ENCODE data around the gene HTR2A.

HTR2A gene

GRCh38 chr13:46860722-46861121, 36.1 kb downstream of the HTR2A start:
- no peak overlapping the region for H3K27ac ChIP-seq
- TF ChIP-seq CTCF (IDR thresholded peaks at IDR 0.05): no peak

GRCh38 chr13:46858776-46859175, 38.1 kb downstream of the HTR2A start:
- no peak overlapping the region for H3K4me3 ChIP-seq
- no peaks in the 10 kb centered on the region for H3K4me1 ChIP-seq
- H3K27ac ChIP-seq: no peak overlapping the region
- no peak for DNase-seq
- intact Hi-C loops (cut with DNase I; ENCODE audit: low total_unique reads): no loop called here
- no peaks in the 10 kb centered on the region for H3K9me3 ChIP-seq
- no peaks in the 10 kb centered on the region for H3K36me3 ChIP-seq
- no peaks in the 10 kb centered on the region for H3K27me3 ChIP-seq
- TF ChIP-seq CTCF (IDR thresholded peaks at IDR 0.05): no peak

More at GRCh38 chr13:46860722-46861121, 36.1 kb downstream of the HTR2A start:
- Histone ChIP-seq H3K36me3 (no peaks in the 10 kb centered on the region), H3K4me3 (no peak overlapping the region), H3K27me3 (no peaks in the 10 kb centered on the region), H3K9me3 (no peaks in the 10 kb centered on the region), H3K4me1 (no peaks in the 10 kb centered on the region)
- no peak for DNase-seq
- intact Hi-C loops (cut with DNase I; ENCODE audit: low total_unique reads): no loop called here

DNA sequence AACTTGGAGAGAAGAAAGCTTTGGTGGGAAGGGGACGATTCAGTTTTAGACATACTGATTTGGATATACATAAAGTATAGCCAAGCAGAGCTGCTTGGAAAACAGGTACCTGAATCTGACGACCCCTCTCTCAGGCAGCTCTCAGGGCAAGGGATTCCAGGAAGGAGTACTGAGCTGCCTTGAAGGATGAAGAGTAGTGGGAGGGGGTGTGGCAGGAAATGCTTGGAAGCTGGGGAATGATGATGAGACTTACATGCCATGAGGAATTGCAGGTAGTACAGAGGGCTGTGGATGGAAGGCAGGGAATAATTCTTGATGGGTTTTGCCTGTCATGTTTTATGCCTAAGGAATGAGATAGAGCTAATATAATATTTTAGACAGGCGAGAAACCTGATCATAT, 38.7 kb downstream of the HTR2A start:
- no peak for TF ChIP-seq CTCF (IDR thresholded peaks at IDR 0.05)
- Histone ChIP-seq H3K9me3 (no peaks in the 10 kb centered on the region), H3K27ac (no peak overlapping the region), H3K4me3 (no peak overlapping the region), H3K27me3 (no peaks in the 10 kb centered on the region), H3K36me3 (no peaks in the 10 kb centered on the region), H3K4me1 (no peaks in the 10 kb centered on the region)
- DNase-seq: no peak
- intact Hi-C loops (cut with DNase I; ENCODE audit: low total_unique reads): no loop called here

DNA sequence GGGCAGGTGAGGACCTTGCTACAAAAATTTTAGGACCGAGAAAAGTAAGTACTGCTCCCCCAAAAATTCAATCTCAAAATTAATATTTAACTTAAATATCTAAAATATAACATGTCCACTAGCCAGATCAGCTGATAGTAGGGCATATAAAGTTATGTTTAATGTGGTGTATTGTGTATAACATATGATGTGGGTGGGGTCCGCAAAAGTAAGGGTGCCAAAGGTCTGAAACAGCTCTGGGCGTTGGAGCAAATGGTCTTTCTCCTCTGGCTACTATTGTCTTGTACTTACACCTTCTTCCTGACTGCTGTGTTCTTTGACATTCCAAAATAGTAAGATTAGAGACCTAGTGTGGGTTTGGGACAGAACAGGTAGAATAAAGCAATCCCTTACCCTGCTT, 41.2 kb downstream of the HTR2A start:
- H3K36me3 ChIP-seq: no peaks in the 10 kb centered on the region
- no peaks in the 10 kb centered on the region for H3K9me3 ChIP-seq
- no peak for DNase-seq
- H3K27ac ChIP-seq: no peak overlapping the region
- peaks cover 0 to 4% (median 0%) of the 10 kb centered on the region in 4 donors for H3K4me1 ChIP-seq
- H3K4me3 ChIP-seq: no peak overlapping the region
- intact Hi-C loops (cut with DNase I; ENCODE audit: low total_unique reads): no loop called here
- no peak for TF ChIP-seq CTCF (IDR thresholded peaks at IDR 0.05)
- no peaks in the 10 kb centered on the region for H3K27me3 ChIP-seq

DNA sequence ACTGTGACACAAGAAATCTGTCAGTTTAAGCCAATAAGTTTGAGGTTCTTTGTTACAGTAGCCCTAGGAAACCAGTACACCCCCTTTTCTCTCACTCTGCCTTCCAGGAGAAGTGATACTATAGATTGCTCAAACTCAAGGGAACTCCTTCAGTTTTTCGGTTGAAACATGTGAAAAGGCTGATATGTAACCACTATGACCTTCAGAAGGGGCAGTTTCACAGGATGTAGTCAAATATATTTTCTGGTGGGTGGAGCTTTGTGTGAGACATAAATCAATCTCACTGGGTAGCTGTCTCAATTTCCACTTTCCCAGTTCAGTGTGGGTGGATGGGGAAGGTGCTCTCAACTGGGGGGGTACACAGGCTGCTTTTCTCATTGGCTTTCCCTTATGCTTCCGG, 41.7 kb downstream of the HTR2A start:
- DNase-seq: no peak
- no peak for TF ChIP-seq CTCF (IDR thresholded peaks at IDR 0.05)
- intact Hi-C loops (cut with DNase I; ENCODE audit: low total_unique reads): no loop called here
- H3K4me1 ChIP-seq: peaks cover 0 to 9% (median 0%) of the 10 kb centered on the region in 4 donors
- H3K9me3 ChIP-seq: no peaks in the 10 kb centered on the region
- H3K27ac ChIP-seq: no peak overlapping the region
- no peaks in the 10 kb centered on the region for H3K27me3 ChIP-seq
- H3K4me3 ChIP-seq: no peak overlapping the region
- no peaks in the 10 kb centered on the region for H3K36me3 ChIP-seq

DNA sequence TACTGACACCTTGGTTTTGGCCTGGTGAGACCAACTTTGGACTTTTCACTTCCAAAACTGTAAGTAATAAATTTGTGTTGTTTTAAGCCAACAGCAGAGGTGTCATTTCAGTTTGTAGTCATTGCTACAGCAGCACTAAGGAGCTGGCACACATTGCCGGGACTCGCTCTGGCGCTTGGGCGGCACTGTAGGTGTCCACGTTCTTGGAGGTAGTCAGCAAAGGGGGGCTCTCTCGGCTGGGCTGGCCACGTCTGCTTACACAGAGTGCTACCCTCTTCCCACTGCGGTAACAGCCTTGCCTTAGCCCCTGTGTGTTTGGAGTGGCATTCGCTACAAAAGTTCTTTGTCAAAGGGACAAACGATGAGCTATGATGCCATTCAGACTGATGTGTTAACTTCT, 44.7 kb downstream of the HTR2A start:
- Histone ChIP-seq H3K27ac (no peak overlapping the region), H3K4me1 (peaks cover 0 to 9% (median 0%) of the 10 kb centered on the region in 4 donors), H3K4me3 (no peak overlapping the region), H3K9me3 (no peaks in the 10 kb centered on the region), H3K36me3 (no peaks in the 10 kb centered on the region), H3K27me3 (no peaks in the 10 kb centered on the region)
- TF ChIP-seq CTCF (IDR thresholded peaks at IDR 0.05): no peak
- DNase-seq: no peak
- intact Hi-C loops (cut with DNase I; ENCODE audit: low total_unique reads): no loop called here

All from tibial artery (tissue), 4 donors.